T-helper 9 cell (primary cell): ENCODE measurements around the gene TCF3.
"Not testable (repeated sequence)": the region's sequence is repeated elsewhere in the genome, so short reads cannot be mapped to it uniquely, and the experiment has no call there.

ENCODE experiments used
- DNase-seq: peaks from one replicate; pipeline ENCODE4 v3.0.0-alpha.2; 2020

TCF3 gene

GRCh38 chr19:1650650-1651567, 1.5 kb downstream of the TCF3 start:
- peak; percentile 54 for DNase-seq

GRCh38 chr19:1649706-1650649, 2.4 kb downstream of the TCF3 start:
- DNase-seq: no peak

GRCh38 chr19:1648920-1649541, 3.4 kb downstream of the TCF3 start:
- DNase-seq: no peak

- no peak for DNase-seq
These were observed 4.0 kb downstream of the TCF3 start for GRCh38 chr19:1648459-1648849.

GRCh38 chr19:1647501-1648458, 4.6 kb downstream of the TCF3 start:
- DNase-seq: no peak

GRCh38 chr19:1646659-1647453, 5.6 kb downstream of the TCF3 start:
- DNase-seq: no peak

- no peak for DNase-seq
These were observed 6.3 kb downstream of the TCF3 start for GRCh38 chr19:1646149-1646548.

- DNase-seq: no peak
These were observed 7.1 kb downstream of the TCF3 start for GRCh38 chr19:1645299-1645698.

GRCh38 chr19:1644070-1644469, 8.3 kb downstream of the TCF3 start:
- DNase-seq: no peak

GRCh38 chr19:1640893-1641448, 11.4 kb downstream of the TCF3 start:
- DNase-seq: not testable (repeated sequence)

- no peak for DNase-seq
These were observed 15.8 kb downstream of the TCF3 start for GRCh38 chr19:1636325-1637236.

- DNase-seq: no peak
These were observed 17.5 kb downstream of the TCF3 start for GRCh38 chr19:1634938-1635243.

GRCh38 chr19:1634242-1634937, 18.0 kb downstream of the TCF3 start:
- DNase-seq: no peak

GRCh38 chr19:1633269-1633826, 19.1 kb downstream of the TCF3 start:
- no peak for DNase-seq

- DNase-seq: no peak
These were observed 19.8 kb downstream of the TCF3 start for GRCh38 chr19:1632462-1633268.

- DNase-seq: no peak
These were observed 20.8 kb downstream of the TCF3 start for GRCh38 chr19:1631557-1632100.

- DNase-seq: no peak
These were observed 21.6 kb downstream of the TCF3 start for GRCh38 chr19:1630811-1631210.

- DNase-seq: no peak
These were observed 22.4 kb downstream of the TCF3 start for GRCh38 chr19:1630012-1630411.
